ENCODE data around the gene DBX1.

Gene DBX1

DNA sequence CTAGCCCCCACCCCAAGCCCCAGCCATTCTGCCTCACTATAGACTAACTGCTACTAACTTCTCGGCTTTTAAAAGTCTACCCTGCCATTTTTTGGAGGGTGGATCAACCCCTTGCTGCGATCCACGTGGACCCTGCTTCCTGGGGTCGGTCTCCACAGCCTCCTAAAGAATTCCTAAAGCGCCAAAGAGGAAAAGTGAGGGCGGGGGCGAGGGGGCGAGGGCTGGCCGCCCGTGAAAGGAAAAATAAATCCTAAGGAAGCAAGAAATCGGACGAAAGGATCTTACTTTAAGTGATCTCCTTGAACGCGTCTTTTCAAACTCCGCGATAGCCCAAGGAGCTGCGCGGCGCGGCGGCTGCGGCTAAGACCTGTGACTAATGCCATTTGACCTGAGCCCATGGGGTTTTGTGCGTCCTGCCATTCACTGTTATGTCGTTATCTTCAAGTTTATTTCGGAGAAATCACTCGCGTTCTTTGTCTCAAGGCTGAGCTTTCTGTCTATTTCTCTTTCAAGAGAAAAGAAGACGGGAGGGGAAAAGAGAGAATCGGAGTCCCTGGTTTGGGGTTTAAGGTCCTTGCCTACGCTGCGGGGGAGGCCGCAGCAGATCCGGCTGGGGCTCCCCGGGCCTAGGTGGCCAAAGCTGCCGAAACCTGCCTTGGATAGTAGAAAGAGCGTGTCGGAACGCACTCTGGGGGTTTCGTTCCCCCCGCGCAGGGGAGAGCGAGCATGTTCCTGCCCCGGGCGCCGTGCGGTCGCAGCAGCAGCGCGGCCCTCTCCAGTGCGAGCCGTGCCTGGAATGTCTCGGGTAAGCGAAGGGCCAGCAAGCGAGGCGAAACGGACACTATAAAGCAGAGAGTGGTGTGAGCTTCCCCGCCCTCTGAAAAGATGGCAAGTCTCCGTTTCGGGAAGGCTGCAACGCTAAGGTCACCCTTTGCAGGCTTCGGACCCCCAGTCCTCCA, 2.8 kb upstream of the DBX1 start:
- H2BK5ac ChIP-seq (ENCODE audit: low read depth, low read length, poor library complexity) = no peak overlapping the region
- H3K27ac ChIP-seq (ENCODE audit: low read depth, low read length) = no peak overlapping the region
- H4K12ac ChIP-seq (ENCODE audit: low read depth, low read length) = no peak overlapping the region
- peak in 1 of 2 donors; percentile 7 for DNase-seq
- H3K36me3 ChIP-seq (ENCODE audit: control insufficient read depth in 1 of 2, insufficient read depth in 2 of 2, low read length in 2 of 2) = no peaks in the 10 kb centered on the region
- peaks cover 11% of the 10 kb centered on the region for H3K9me3 ChIP-seq (ENCODE audit: insufficient read depth, low read depth, low read length)
- H3K4me1 ChIP-seq (ENCODE audit: control insufficient read depth in 1 of 2, insufficient read depth in 2 of 2, low read length in 2 of 2) = peaks cover 4 to 11% of the 10 kb centered on the region in 2 experiments
- no peak overlapping the region for H2AK5ac ChIP-seq (ENCODE audit: low read length)
- no peak overlapping the region for H4K8ac ChIP-seq (ENCODE audit: low read depth, low read length)
- no peak overlapping the region for H2AFZ ChIP-seq (ENCODE audit: insufficient read depth, low read length, poor library complexity)
- H3K4me2 ChIP-seq (ENCODE audit: low read length) = peak overlapping the region; percentile 69
- H3K9ac ChIP-seq (ENCODE audit: low read length) = no peak overlapping the region
- no peak overlapping the region for H4K91ac ChIP-seq (ENCODE audit: low read depth, low read length)
- H3K79me1 ChIP-seq (ENCODE audit: low read length) = no peaks in the 10 kb centered on the region
- no peak overlapping the region for H3K14ac ChIP-seq (ENCODE audit: low read length)
- no peak overlapping the region for H3K18ac ChIP-seq (ENCODE audit: low read length)
- H3K79me2 ChIP-seq (ENCODE audit: control insufficient read depth, insufficient read depth, low read length, poor library complexity) = no peaks in the 10 kb centered on the region
- WGBS (ENCODE audit: extremely low coverage, insufficient coverage, insufficient read length) = no CpG with 5 or more reads among the region's 61 CpGs
- H3K27me3 ChIP-seq (ENCODE audit: insufficient read depth, low read length) = peaks cover 67% of the 10 kb centered on the region
- no peak overlapping the region for H2BK120ac ChIP-seq (ENCODE audit: insufficient read depth, low read length, poor library complexity)
- H3K4ac ChIP-seq (ENCODE audit: low read depth, low read length) = no peak overlapping the region
- peak overlapping the region; percentile 62 for H3K4me3 ChIP-seq (ENCODE audit: low read depth, low read length)
- no peak overlapping the region for H2BK12ac ChIP-seq (ENCODE audit: low read length)
- no peak overlapping the region for H3K23ac ChIP-seq (ENCODE audit: low read length)

DNA sequence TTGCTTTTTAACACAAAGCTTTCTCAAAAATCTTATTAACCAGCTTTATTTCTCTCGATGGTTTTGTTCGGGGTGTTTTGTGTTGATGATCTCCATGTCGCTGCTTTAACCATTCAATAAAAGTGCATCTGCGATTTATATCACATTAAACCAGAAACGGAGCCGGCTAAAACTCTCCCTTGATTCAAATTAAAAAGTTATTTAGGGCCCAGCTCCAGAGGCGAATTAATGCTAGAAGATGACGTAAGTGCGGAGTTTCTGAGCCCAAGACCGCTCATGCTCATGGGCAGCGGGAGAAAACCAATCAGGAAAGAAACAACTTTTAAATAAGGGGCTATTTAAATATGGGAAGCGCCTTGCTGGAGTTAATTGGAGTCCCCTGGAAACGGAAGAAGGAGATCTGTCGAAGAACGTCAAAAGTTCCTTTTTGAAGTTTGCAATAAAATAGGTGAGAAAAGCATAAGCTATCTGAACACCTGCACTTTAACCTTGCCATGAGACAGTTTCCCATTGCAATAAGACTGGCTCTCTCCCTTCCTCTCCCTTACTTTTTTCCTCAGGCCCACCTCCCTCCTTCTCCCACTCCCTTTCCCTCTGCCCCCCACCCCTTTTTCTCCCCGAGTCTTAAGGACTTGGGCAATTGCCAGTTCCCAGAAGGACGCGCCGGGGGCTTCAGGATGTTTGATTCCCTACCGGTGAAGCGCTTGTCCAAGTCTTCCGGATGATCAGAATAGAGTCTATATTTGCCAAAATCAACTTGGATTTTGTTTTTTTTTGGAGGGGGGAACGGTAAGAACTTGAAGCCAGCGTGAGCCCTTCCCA, 1.9 kb upstream of the DBX1 start:
- H3K23ac ChIP-seq (ENCODE audit: low read length) = no peak overlapping the region
- DNase-seq = no peak
- no peak overlapping the region for H2BK120ac ChIP-seq (ENCODE audit: insufficient read depth, low read length, poor library complexity)
- H3K79me1 ChIP-seq (ENCODE audit: low read length) = no peaks in the 10 kb centered on the region
- no peak overlapping the region for H3K27ac ChIP-seq (ENCODE audit: low read depth, low read length)
- H3K4me1 ChIP-seq (ENCODE audit: control insufficient read depth in 1 of 2, insufficient read depth in 2 of 2, low read length in 2 of 2) = peaks cover 4 to 11% of the 10 kb centered on the region in 2 experiments
- H3K9me3 ChIP-seq (ENCODE audit: insufficient read depth, low read depth, low read length) = peaks cover 11% of the 10 kb centered on the region
- H4K91ac ChIP-seq (ENCODE audit: low read depth, low read length) = no peak overlapping the region
- no peak overlapping the region for H3K9ac ChIP-seq (ENCODE audit: low read length)
- H3K4ac ChIP-seq (ENCODE audit: low read depth, low read length) = no peak overlapping the region
- H3K36me3 ChIP-seq (ENCODE audit: control insufficient read depth in 1 of 2, insufficient read depth in 2 of 2, low read length in 2 of 2) = no peaks in the 10 kb centered on the region
- no peak overlapping the region for H3K4me2 ChIP-seq (ENCODE audit: low read length)
- no peak overlapping the region for H2AK5ac ChIP-seq (ENCODE audit: low read length)
- no peak overlapping the region for H4K8ac ChIP-seq (ENCODE audit: low read depth, low read length)
- WGBS (ENCODE audit: extremely low coverage, insufficient coverage, insufficient read length) = no CpG with 5 or more reads among the region's 24 CpGs
- peaks cover 74% of the 10 kb centered on the region for H3K27me3 ChIP-seq (ENCODE audit: insufficient read depth, low read length)
- no peak overlapping the region for H2AFZ ChIP-seq (ENCODE audit: insufficient read depth, low read length, poor library complexity)
- no peak overlapping the region for H3K18ac ChIP-seq (ENCODE audit: low read length)
- no peak overlapping the region for H2BK12ac ChIP-seq (ENCODE audit: low read length)
- no peaks in the 10 kb centered on the region for H3K79me2 ChIP-seq (ENCODE audit: control insufficient read depth, insufficient read depth, low read length, poor library complexity)
- no peak overlapping the region for H3K4me3 ChIP-seq (ENCODE audit: low read depth, low read length)
- H4K12ac ChIP-seq (ENCODE audit: low read depth, low read length) = no peak overlapping the region
- no peak overlapping the region for H2BK5ac ChIP-seq (ENCODE audit: low read depth, low read length, poor library complexity)
- no peak overlapping the region for H3K14ac ChIP-seq (ENCODE audit: low read length)

DNA sequence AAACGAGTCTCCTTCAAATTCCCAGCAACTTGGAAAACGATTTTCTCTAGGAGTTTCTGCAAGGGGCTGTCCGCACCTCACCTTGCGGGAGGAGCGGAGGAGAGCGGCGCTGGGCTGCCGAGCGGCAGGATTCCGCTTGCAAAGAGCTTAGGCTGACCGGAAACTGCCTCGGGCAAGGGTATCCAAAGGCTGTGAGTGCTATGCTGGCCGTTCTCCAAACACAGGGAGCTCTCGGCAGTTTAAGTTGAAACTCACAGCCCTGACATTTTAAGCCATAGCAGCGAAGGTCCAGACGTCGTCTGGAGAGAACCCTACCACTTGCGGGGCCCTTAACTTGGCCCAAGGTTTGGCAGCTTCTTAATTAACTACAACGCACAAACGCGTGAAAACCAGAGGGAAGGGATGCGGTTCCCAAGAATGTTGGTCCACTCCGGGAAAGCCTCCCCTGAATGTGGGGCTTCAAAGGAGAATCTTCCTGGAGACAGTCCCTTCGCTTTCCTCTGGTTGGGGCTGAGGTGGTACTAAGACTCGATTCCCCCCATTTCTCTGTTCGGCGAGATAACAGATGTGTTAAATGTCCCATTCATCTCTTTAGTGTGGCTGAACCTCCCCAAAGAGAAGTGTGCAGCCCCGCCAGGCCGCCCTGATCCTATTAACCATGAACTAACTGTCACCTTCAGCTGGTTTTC, 1.1 kb upstream of the DBX1 start:
- Histone ChIP-seq H3K36me3 (ENCODE audit: control insufficient read depth in 1 of 2, insufficient read depth in 2 of 2, low read length in 2 of 2) (no peaks in the 10 kb centered on the region), H4K91ac (ENCODE audit: low read depth, low read length) (no peak overlapping the region), H3K9ac (ENCODE audit: low read length) (no peak overlapping the region), H3K27me3 (ENCODE audit: insufficient read depth, low read length) (peaks cover 81% of the 10 kb centered on the region), H4K12ac (ENCODE audit: low read depth, low read length) (no peak overlapping the region), H2BK12ac (ENCODE audit: low read length) (no peak overlapping the region), H3K27ac (ENCODE audit: low read depth, low read length) (no peak overlapping the region), H3K4ac (ENCODE audit: low read depth, low read length) (no peak overlapping the region), H3K18ac (ENCODE audit: low read length) (no peak overlapping the region), H2BK120ac (ENCODE audit: insufficient read depth, low read length, poor library complexity) (no peak overlapping the region), H3K9me3 (ENCODE audit: insufficient read depth, low read depth, low read length) (peaks cover 14% of the 10 kb centered on the region), H3K23ac (ENCODE audit: low read length) (no peak overlapping the region), H3K4me3 (ENCODE audit: low read depth, low read length) (no peak overlapping the region), H2AFZ (ENCODE audit: insufficient read depth, low read length, poor library complexity) (no peak overlapping the region), H2AK5ac (ENCODE audit: low read length) (no peak overlapping the region), H3K14ac (ENCODE audit: low read length) (no peak overlapping the region), H3K4me1 (ENCODE audit: control insufficient read depth in 1 of 2, insufficient read depth in 2 of 2, low read length in 2 of 2) (peaks cover 4 to 11% of the 10 kb centered on the region in 2 experiments), H4K8ac (ENCODE audit: low read depth, low read length) (no peak overlapping the region), H3K79me1 (ENCODE audit: low read length) (no peaks in the 10 kb centered on the region), H3K4me2 (ENCODE audit: low read length) (no peak overlapping the region), H2BK5ac (ENCODE audit: low read depth, low read length, poor library complexity) (no peak overlapping the region), H3K79me2 (ENCODE audit: control insufficient read depth, insufficient read depth, low read length, poor library complexity) (no peaks in the 10 kb centered on the region)
- WGBS (ENCODE audit: extremely low coverage, insufficient coverage, insufficient read length) = no CpG with 5 or more reads among the region's 29 CpGs
- peak; percentile 26 to 56 for DNase-seq
